GM12874 (cell line): Measurements from ENCODE around the gene SAXO1.

Experiments
- TF ChIP-seq, protein P1 (sequence below): IDR thresholded peaks from 2 replicates; pipeline ENCODE4 v1.5.1; 2011; ENCODE audit warnings: low read depth, mild to moderate bottlenecking, control low read depth, low read length, moderate library complexity; ENCODE audit not compliant: insufficient read depth

SAXO1 gene

DNA sequence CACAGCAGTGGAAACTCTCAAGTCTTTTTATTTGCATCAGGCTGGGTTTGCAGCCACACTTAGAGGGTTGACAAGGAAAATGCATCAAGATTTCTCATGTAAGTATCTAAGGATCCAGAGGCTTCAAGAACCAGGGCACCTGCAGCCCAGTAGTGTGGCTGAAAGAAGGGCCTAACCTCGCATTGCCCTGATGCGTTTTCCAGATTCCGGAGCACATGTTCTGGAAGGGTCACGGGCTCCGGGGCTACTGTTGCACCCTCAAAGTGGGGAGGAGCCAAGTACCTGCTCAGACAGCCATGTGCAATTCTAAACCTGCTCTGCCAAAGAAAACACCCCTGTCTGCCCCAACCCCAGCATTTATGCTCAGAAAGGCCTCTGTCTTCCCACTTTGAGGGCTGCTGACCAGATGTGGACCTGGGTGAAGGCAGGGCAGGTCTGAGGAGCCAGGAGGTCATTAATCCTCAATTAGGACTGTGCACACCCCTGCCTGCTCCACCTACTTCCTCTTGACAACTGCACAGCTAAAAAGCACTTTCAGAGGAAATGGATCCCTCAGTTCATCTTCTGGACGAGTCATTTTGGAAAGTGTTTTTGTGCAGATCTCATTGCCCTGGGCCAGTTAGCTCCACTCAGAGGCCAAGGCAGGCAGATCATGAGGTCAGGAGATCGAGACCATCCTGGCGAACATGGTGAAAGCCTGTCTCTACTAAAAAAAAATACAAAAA lies 110.7 kb downstream of the SAXO1 start:
- TF ChIP-seq, protein P1, sequence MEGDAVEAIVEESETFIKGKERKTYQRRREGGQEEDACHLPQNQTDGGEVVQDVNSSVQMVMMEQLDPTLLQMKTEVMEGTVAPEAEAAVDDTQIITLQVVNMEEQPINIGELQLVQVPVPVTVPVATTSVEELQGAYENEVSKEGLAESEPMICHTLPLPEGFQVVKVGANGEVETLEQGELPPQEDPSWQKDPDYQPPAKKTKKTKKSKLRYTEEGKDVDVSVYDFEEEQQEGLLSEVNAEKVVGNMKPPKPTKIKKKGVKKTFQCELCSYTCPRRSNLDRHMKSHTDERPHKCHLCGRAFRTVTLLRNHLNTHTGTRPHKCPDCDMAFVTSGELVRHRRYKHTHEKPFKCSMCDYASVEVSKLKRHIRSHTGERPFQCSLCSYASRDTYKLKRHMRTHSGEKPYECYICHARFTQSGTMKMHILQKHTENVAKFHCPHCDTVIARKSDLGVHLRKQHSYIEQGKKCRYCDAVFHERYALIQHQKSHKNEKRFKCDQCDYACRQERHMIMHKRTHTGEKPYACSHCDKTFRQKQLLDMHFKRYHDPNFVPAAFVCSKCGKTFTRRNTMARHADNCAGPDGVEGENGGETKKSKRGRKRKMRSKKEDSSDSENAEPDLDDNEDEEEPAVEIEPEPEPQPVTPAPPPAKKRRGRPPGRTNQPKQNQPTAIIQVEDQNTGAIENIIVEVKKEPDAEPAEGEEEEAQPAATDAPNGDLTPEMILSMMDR, result no peak

DNA sequence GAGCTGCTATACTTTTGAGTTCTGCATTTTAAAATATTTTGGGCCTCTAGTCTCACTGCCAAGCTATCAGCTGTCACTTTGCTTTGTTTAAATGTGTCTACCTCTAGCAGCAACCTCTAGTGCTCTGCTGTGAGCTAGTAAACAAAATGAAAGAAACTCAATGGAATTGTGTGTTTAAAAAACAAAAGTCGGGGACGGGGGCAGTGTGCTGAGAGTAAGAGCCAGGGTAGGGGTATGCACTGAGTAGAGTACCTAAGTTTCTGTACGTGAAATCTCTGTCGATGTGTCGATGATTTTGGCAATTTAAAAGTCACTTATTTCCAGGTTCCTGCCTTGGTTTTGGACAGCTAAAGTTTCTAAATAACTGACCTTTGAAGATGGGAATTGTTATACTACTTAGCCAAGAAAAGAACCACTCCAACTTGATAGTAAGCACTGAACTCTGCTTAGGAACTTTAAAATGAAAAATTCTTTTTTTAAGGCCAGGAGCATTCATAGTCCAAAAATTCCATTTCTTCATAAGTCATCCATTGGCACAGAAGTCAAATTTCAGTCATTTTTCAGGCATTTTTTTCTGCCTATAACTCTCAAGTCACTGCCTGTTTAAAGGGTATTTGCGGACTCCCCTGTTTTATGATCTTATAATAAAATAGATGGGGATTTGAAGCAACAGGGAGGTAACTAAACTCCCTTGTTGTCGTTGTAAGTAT lies 111.5 kb downstream of the SAXO1 start:
- TF ChIP-seq, protein P1, result no peak

DNA sequence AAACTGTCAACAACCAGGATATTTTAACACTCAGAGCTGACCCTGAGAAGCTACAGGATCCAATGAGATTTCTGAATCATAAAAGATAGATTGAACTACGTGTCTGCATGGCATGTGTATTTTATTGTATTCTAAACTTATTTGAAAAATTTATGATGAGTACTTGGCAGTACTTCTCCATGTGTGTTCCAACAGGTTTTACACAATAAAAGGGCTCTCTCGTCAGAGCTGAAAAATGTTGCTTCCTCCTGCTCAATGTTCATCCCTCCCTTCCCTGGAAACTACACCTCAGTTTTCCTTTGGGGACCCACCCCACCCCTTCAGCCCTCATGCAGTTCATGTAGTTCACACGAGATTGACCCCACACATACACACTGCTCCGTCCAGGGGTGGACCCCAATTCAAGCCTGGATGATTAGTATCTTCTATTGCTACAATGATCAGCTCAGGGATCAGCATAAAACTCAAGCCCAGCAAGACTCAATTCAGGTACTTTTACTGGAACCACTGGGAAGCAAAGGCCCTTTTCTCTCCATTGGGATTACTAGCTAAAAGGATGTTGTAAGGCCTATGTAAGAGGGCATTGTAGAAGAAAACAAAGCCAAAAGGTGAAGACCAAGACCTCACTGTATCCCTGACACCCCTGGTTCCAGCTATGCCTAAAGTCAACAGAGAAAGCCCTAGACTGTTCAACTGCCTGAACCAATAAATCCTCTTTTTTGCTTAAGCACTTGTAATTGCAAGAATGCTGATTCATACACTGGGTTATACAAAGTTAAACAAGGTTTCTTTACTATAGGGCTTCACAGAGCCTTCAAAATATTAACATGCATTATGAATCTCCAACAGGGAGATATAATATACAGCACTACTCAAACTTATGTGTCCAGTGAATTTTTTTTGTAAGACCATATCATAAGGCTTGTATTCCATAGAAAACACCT lies 112.6 kb downstream of the SAXO1 start:
- TF ChIP-seq, protein P1, result no peak

DNA sequence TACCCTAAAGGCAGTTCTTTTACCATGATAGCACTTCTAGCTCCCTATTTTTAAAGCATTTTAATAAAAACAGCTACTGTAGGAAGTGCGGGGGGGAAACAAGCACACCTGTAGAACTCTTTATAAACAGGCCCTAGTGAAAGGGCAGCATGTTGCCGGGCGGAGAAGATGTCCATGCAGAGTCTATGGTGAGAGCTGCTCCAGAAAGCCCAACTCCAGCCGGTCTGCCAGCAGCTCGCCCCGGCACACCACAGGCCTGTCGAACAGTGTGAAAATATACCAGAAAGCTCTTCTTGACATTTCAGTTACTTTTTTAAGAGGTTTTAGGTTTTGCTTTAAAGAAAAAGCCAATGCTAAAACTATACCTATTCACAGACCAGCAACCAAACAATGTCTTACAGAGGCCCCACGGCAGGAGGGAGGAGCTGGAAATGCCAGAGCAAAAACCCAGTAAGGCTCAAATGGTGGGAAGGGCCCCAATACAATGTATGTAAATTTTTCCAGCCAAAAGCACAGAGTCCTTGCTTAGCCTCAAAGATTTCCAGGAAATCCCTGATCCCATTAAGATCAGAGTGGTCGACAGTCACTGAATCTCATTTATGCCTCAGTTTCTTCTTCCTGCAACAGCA lies 121.2 kb downstream of the SAXO1 start:
- TF ChIP-seq, protein P1, result no peak

DNA sequence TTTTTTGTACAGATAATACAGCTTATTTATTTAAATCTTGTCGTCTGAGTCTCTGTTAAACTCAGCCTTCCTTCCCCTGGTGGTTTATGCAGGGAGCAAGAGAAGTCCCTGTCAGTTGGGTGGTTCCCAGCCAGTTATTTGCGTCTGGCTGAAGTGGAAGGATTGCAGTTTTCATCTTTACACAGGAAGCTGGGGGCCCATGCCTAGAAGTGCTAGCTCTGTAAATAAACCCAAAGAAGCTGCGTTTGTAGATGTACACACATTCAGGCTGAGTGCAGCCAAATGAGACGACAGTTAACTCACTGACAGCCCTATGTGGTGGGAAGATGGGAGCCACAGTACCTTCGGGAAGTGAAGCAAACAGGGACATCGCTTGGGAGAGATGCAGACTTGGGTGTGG lies 122.1 kb downstream of the SAXO1 start:
- TF ChIP-seq, protein P1, result no peak

DNA sequence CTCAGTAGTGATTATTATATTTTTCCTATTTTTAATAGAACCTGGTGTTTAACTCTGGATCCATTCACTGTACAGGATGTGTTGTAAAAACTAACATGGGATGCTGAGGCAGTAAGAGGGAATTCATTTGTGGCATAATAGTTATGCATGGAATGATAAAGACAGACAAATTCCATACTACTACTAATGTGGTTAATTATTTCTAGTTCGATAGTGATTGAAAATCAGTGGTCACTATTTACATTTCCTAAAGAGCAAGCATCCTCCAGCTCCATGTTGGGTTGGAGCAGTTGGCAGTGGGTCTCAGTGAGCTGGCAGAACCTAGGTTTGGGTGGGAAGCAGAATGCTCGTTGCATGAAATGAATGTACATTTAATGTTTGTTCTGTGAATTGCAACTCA lies 122.6 kb downstream of the SAXO1 start:
- TF ChIP-seq, protein P1, result no peak
